Effector memory CD4-positive, alpha-beta T cell (primary cell): ENCODE results near the gene BCOR.

Experiments used
- DNase-seq, 3 donors: peaks; one replicate each; pipeline ENCODE4 v3.0.0-alpha.2; 2020
- H3K27ac ChIP-seq: 2 replicates; pipeline ENCODE4 v1.7.0; 2013; ENCODE audit warnings: mild to moderate bottlenecking, low read length, moderate library complexity; ENCODE audit not compliant: insufficient read depth, poor library complexity, severe bottlenecking
- H3K27me3 ChIP-seq: replicated peaks from 2 replicates; pipeline ENCODE4 v1.7.0; 2013; ENCODE audit warnings: mild to moderate bottlenecking, low read length; ENCODE audit not compliant: insufficient read depth, control insufficient read depth, poor library complexity, severe bottlenecking
- H3K36me3 ChIP-seq: 2 replicates; pipeline ENCODE4 v1.7.0; 2013; ENCODE audit warnings: mild to moderate bottlenecking, low read length, moderate library complexity; ENCODE audit not compliant: control insufficient read depth, insufficient read depth
- H3K4me1 ChIP-seq: 2 replicates; pipeline ENCODE4 v1.7.0; 2013; ENCODE audit warnings: low read length, mild to moderate bottlenecking; ENCODE audit not compliant: control insufficient read depth, insufficient read depth, poor library complexity, severe bottlenecking
- H3K4me3 ChIP-seq: 2 replicates; pipeline ENCODE4 v1.7.0; 2013; ENCODE audit warnings: low read length, low read depth, mild to moderate bottlenecking; ENCODE audit not compliant: insufficient read depth, poor library complexity, severe bottlenecking
- H3K9me3 ChIP-seq: 2 replicates; pipeline ENCODE4 v1.7.0; 2013; ENCODE audit warnings: mild to moderate bottlenecking, low read length, moderate library complexity; ENCODE audit not compliant: control insufficient read depth

BCOR gene

GRCh38 chrX:40076750-40077575 lies 20.8 kb downstream of the BCOR start:
- no peak overlapping the region for H3K4me3 ChIP-seq
- H3K9me3 ChIP-seq = no peaks in the 10 kb centered on the region
- no peaks in the 10 kb centered on the region for H3K27me3 ChIP-seq
- no peak overlapping the region for H3K27ac ChIP-seq
- peaks cover 19% of the 10 kb centered on the region for H3K36me3 ChIP-seq
- DNase-seq = no peak
- H3K4me1 ChIP-seq = no peaks in the 10 kb centered on the region

- Histone ChIP-seq H3K27ac (no peak overlapping the region), H3K4me3 (no peak overlapping the region), H3K4me1 (no peaks in the 10 kb centered on the region), H3K9me3 (no peaks in the 10 kb centered on the region), H3K27me3 (no peaks in the 10 kb centered on the region), H3K36me3 (peaks cover 27% of the 10 kb centered on the region)
- DNase-seq = no peak
Observed at GRCh38 chrX:40074959-40075332, 22.8 kb downstream of the BCOR start.

- Histone ChIP-seq H3K36me3 (peaks cover 30% of the 10 kb centered on the region), H3K27ac (no peak overlapping the region), H3K9me3 (no peaks in the 10 kb centered on the region), H3K27me3 (no peaks in the 10 kb centered on the region), H3K4me3 (no peak overlapping the region), H3K4me1 (no peaks in the 10 kb centered on the region)
- DNase-seq = no peak
Observed at GRCh38 chrX:40074080-40074958, 23.4 kb downstream of the BCOR start.

GRCh38 chrX:40073439-40074054 lies 24.2 kb downstream of the BCOR start:
- Histone ChIP-seq H3K27me3 (no peaks in the 10 kb centered on the region), H3K4me3 (no peak overlapping the region), H3K36me3 (peaks cover 30% of the 10 kb centered on the region), H3K9me3 (no peaks in the 10 kb centered on the region), H3K4me1 (no peaks in the 10 kb centered on the region), H3K27ac (no peak overlapping the region)
- no peak for DNase-seq

- DNase-seq = no peak
- no peaks in the 10 kb centered on the region for H3K27me3 ChIP-seq
- H3K9me3 ChIP-seq = no peaks in the 10 kb centered on the region
- no peak overlapping the region for H3K4me3 ChIP-seq
- H3K27ac ChIP-seq = no peak overlapping the region
- H3K36me3 ChIP-seq = peaks cover 30% of the 10 kb centered on the region
- H3K4me1 ChIP-seq = no peaks in the 10 kb centered on the region
Observed at GRCh38 chrX:40072246-40072645, 25.5 kb downstream of the BCOR start.

GRCh38 chrX:40068048-40068447 lies 29.7 kb downstream of the BCOR start:
- H3K36me3 ChIP-seq = peaks cover 19% of the 10 kb centered on the region
- no peaks in the 10 kb centered on the region for H3K27me3 ChIP-seq
- DNase-seq = no peak
- no peaks in the 10 kb centered on the region for H3K9me3 ChIP-seq
- H3K4me1 ChIP-seq = peaks cover 6% of the 10 kb centered on the region
- H3K27ac ChIP-seq = no peak overlapping the region
- no peak overlapping the region for H3K4me3 ChIP-seq

GRCh38 chrX:40066700-40067099 lies 31.1 kb downstream of the BCOR start:
- Histone ChIP-seq H3K4me1 (peaks cover 6% of the 10 kb centered on the region), H3K27me3 (no peaks in the 10 kb centered on the region), H3K27ac (no peak overlapping the region), H3K36me3 (peaks cover 30% of the 10 kb centered on the region), H3K9me3 (no peaks in the 10 kb centered on the region), H3K4me3 (no peak overlapping the region)
- no peak for DNase-seq

GRCh38 chrX:40065296-40066046 lies 32.3 kb downstream of the BCOR start:
- peaks cover 36% of the 10 kb centered on the region for H3K36me3 ChIP-seq
- no peak for DNase-seq
- peaks cover 6% of the 10 kb centered on the region for H3K4me1 ChIP-seq

GRCh38 chrX:40064055-40064597 lies 33.6 kb downstream of the BCOR start:
- Histone ChIP-seq H3K9me3 (no peaks in the 10 kb centered on the region), H3K27me3 (no peaks in the 10 kb centered on the region), H3K4me1 (peaks cover 6% of the 10 kb centered on the region), H3K36me3 (peaks cover 32% of the 10 kb centered on the region), H3K4me3 (no peak overlapping the region), H3K27ac (no peak overlapping the region)
- DNase-seq = no peak

More at GRCh38 chrX:40065296-40066046, 32.3 kb downstream of the BCOR start:
- H3K4me3 ChIP-seq = no peak overlapping the region
- H3K9me3 ChIP-seq = no peaks in the 10 kb centered on the region
- no peak overlapping the region for H3K27ac ChIP-seq
- H3K27me3 ChIP-seq = no peaks in the 10 kb centered on the region
